HCT116 (cell line): ENCODE data around the gene CCDC89. TPM values are rescaled to one million over a fixed set of nuclear protein-coding genes. Genes with fewer than 3 reads are reported as not detected.

ENCODE experiments used
- ATAC-seq: fragments of 200-7000 bp; cut with Tn5 transposase; 2 replicates; pipeline ENCODE4 v1.9.1; 2020; ENCODE audit warnings: mild to moderate bottlenecking, moderate library complexity
- BruUV-seq: library from RNA; stranded (reverse); fragments of 400-500 nt; replicated peaks from 2 replicates; lab custom pipeline; 2021; lab: Mats Ljungman, UMichigan
- CTCF ChIA-PET: fragments of 300-600 bp; sonication (Branson Sonifier 250); formaldehyde crosslinking; loops from one replicate; lab custom pipeline; 2021; ENCODE audit warnings: antibody characterized with exemption; lab: Charles Lee
- POLR2A ChIA-PET: fragments of 300-600, 350-600 bp; sonication (Branson Sonifier 250); formaldehyde crosslinking; loops from one replicate; lab custom pipeline; 2021; ENCODE audit warnings: antibody characterized with exemption; lab: Charles Lee
- RAD21 ChIA-PET, 2 experiments: fragments of 300-600 bp; sonication (Branson Sonifier 250); formaldehyde crosslinking; loops; one replicate each; lab custom pipeline; 2023; ENCODE audit warnings: low total read pairs in 2 of 2; ENCODE audit not compliant: uncharacterized antibody in 2 of 2, unreplicated experiment in 2 of 2, low non-redundant PET in 1 of 2; lab: Charles Lee
- DNase-seq: peaks from one replicate; pipeline ENCODE4 v3.0.0-alpha.2; 2010; ENCODE audit warnings: low read depth, low spot score
- H2AFZ ChIP-seq: fragments of 200-600 bp; shearing (Covaris generic), sonication (generic); 2 replicates; pipeline ENCODE4 v1.6.1; 2017; ENCODE audit warnings: low read depth, mixed run types, mixed read lengths, antibody characterized with exemption, low read length; ENCODE audit not compliant: poor library complexity, severe bottlenecking
- H3K27ac ChIP-seq: 2 replicates; pipeline ENCODE4 v1.5.1; 2012; ENCODE audit warnings: low read depth, low read length
- H3K27me3 ChIP-seq: fragments of 200-600 bp; sonication (generic); 2 replicates; pipeline ENCODE4 v1.6.1; 2016; ENCODE audit warnings: mixed run types, low read length, mixed read lengths; ENCODE audit not compliant: insufficient read depth
- H3K36me3 ChIP-seq, 2 experiments: fragments of 200-500 bp in 1 of 2; fragments of 200-600 bp in 1 of 2; sonication (Bioruptor generic) in 1 of 2; sonication (generic) in 1 of 2; 2 replicates each; pipeline versions ENCODE4 v1.5.1 to v1.6.1; 2014 to 2016; ENCODE audit warnings: low read length in 2 of 2, inconsistent platforms in 1 of 2, mixed read lengths in 1 of 2, mixed run types in 1 of 2; ENCODE audit not compliant: insufficient read depth in 2 of 2, control insufficient read depth in 1 of 2
- H3K4me1 ChIP-seq, 2 experiments: fragments of 200-600 bp in 1 of 2; sonication (generic) in 1 of 2; 2 replicates each; pipeline versions ENCODE4 v1.5.1 to v1.6.1; 2012 to 2017; ENCODE audit warnings: low read length in 2 of 2, inconsistent platforms in 1 of 2, mild to moderate bottlenecking in 1 of 2, mixed read lengths in 1 of 2, mixed run types in 1 of 2, moderate library complexity in 1 of 2; ENCODE audit not compliant: insufficient read depth in 2 of 2, control insufficient read depth in 1 of 2
- H3K4me2 ChIP-seq: fragments of 200-600 bp; sonication (generic); 2 replicates; pipeline ENCODE4 v1.6.1; 2017; ENCODE audit warnings: mixed run types, low read length, mixed read lengths
- H3K4me3 ChIP-seq, 2 experiments: fragments of 200-600 bp in 1 of 2; sonication (generic) in 1 of 2; replicated peaks in 1 of 2; 2 replicates each; pipeline ENCODE4 v1.5.1; 2011 to 2016; ENCODE audit warnings: low read length in 2 of 2, control low read depth in 1 of 2, low read depth in 1 of 2, mild to moderate bottlenecking in 1 of 2, mixed read lengths in 1 of 2, mixed run types in 1 of 2
- H3K79me2 ChIP-seq: fragments of 200-600 bp; sonication (generic); 2 replicates; pipeline ENCODE4 v1.6.1; 2017; ENCODE audit warnings: mild to moderate bottlenecking, mixed run types, low read length, moderate library complexity, mixed read lengths; ENCODE audit not compliant: insufficient read depth
- H3K9ac ChIP-seq: fragments of 200-600 bp; sonication (generic); 2 replicates; pipeline ENCODE4 v1.6.1; 2016; ENCODE audit warnings: low read length, mixed read lengths
- H3K9me2 ChIP-seq: fragments of 200-600 bp; sonication (generic), shearing (Covaris generic); 2 replicates; pipeline ENCODE4 v1.6.1; 2017; ENCODE audit warnings: mixed run types, mild to moderate bottlenecking, moderate library complexity; ENCODE audit not compliant: insufficient read depth
- H3K9me3 ChIP-seq, 2 experiments: fragments of 200-500 bp in 1 of 2; fragments of 200-600 bp in 1 of 2; sonication (Bioruptor generic) in 1 of 2; sonication (generic) in 1 of 2; 2 replicates each; pipeline ENCODE4 v1.6.1; 2014 to 2017; ENCODE audit warnings: low read length in 2 of 2, mixed read lengths in 2 of 2, inconsistent platforms in 1 of 2, low read depth in 1 of 2, mild to moderate bottlenecking in 1 of 2, mixed run types in 1 of 2, moderate library complexity in 1 of 2; ENCODE audit not compliant: control insufficient read depth in 1 of 2, insufficient read depth in 1 of 2
- H4K20me1 ChIP-seq: fragments of 200-600 bp; sonication (generic), shearing (Covaris generic); 2 replicates; pipeline ENCODE4 v1.6.1; 2017; ENCODE audit warnings: mixed run types, mild to moderate bottlenecking, moderate library complexity; ENCODE audit not compliant: insufficient read depth
- EGR1 ChIP-seq: IDR thresholded peaks from 2 replicates; pipeline ENCODE4 v1.6.1; 2012; ENCODE audit warnings: low read depth
- ELF1 ChIP-seq: IDR thresholded peaks from 2 replicates; pipeline ENCODE4 v1.6.1; 2012; ENCODE audit warnings: low read depth, borderline replicate concordance
- FOSL1 ChIP-seq: IDR thresholded peaks from 2 replicates; pipeline ENCODE4 v1.6.1; 2012; ENCODE audit warnings: low read depth
- POLR2AphosphoS5 ChIP-seq: IDR thresholded peaks from 2 replicates; pipeline ENCODE4 v1.6.1; 2011; ENCODE audit warnings: mild to moderate bottlenecking, low read depth, low read length, moderate library complexity
- SIN3A ChIP-seq: IDR thresholded peaks from 2 replicates; pipeline ENCODE4 v1.6.1; 2012; ENCODE audit warnings: low read depth
- SP1 ChIP-seq: IDR thresholded peaks from 2 replicates; pipeline ENCODE4 v1.6.1; 2012; ENCODE audit warnings: low read depth
- SRF ChIP-seq: IDR thresholded peaks from 2 replicates; pipeline ENCODE4 v1.6.1; 2012; ENCODE audit warnings: low read depth
- TCF7L2 ChIP-seq: IDR thresholded peaks from 2 replicates; pipeline ENCODE4 v1.7.0; 2011; ENCODE audit warnings: borderline replicate concordance, inconsistent platforms; ENCODE audit not compliant: insufficient read depth, insufficient read length; ENCODE audit errors: extremely low read depth
- YY1 ChIP-seq: IDR thresholded peaks from 2 replicates; pipeline ENCODE4 v1.6.1; 2011; ENCODE audit warnings: low read length, low read depth, moderate library complexity, mild to moderate bottlenecking; ENCODE audit not compliant: insufficient replicate concordance; ENCODE audit errors: extremely low read depth
- ZFX ChIP-seq: fragments of 450-650 bp; IDR thresholded peaks from 2 replicates; pipeline ENCODE4 v1.6.1; 2017
- intact Hi-C: fragments of 100-400 bp; cut with micrococcal nuclease; formaldehyde crosslinking; loops from 2 replicates; pipeline ENCODE4 v1.10.0; 2022
- total RNA-seq: library from RNA; stranded (reverse); gene quantifications from one replicate; pipeline ENCODE4 v1.2.1, GENCODE V29; 2021; ENCODE audit not compliant: unreplicated experiment

CCDC89 gene
- total RNA-seq, 1 experiment from 2014 or later: 0.22 TPM

DNA sequence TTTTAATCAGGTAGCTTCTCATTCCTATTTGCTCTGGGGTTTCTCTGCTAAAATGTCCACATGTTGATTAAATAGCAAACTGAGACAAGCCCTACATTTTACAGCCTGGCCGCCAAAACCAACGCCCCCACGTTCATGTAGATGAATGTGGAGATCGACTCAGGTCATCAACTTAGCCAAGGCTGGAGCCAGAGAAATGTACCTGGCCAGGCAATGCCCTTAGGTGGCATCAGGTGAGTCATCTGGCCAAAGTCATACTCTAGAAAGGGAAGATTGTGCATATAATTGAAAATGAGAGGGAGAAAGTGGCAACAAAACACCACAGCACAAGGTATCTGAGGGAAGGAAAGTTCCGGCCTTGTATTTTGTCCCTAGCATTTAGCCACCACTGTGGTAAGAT, 37.1 kb upstream of the CCDC89 start (continued):
- TF ChIP-seq FOSL1 (peak; percentile 72), EGR1 (peak; percentile 83)

DNA sequence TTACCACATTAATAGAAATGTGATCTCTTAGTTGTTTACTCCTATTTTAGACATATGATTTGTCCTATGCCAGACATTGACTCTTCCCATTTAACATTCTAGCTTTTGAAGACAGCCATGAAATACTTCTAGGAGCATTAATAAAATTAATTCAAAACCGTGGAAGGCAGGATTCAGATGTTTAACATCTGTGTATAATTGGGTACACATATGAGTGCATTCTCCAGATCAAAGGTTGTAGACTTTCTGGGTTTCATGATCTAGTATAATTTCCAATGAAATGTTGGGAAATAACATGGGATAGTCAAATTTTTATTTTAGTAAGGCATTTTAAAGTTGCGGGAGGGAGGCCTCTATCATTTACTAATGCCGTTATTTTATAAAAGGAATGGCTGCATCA, 35.2 kb upstream of the CCDC89 start:
- H3K9me3 ChIP-seq: no peaks in the 10 kb centered on the region; a peak in 1 of 4 replicates
- BruUV-seq: no TSS peak
- no peak overlapping the region for H2AFZ ChIP-seq
- no peaks in the 10 kb centered on the region for H4K20me1 ChIP-seq
- TF ChIP-seq FOSL1: no peak
- TF ChIP-seq SIN3A: no peak
- no peak for TF ChIP-seq TCF7L2
- no peak for TF ChIP-seq ELF1
- TF ChIP-seq SRF: no peak
- TF ChIP-seq ZFX: no peak
- no peak for TF ChIP-seq YY1
- no peak for TF ChIP-seq SP1
- no peak for TF ChIP-seq POLR2AphosphoS5
- TF ChIP-seq, all 23 proteins: peak for 0
- ChIA-PET RAD21 (no interaction called here), POLR2A (no interaction called here), CTCF (no interaction called here)
- Histone ChIP-seq H3K9me2 (no peaks in the 10 kb centered on the region), H3K27ac (no peak overlapping the region), H3K36me3 (0 out of 4 replicates have a peak, but pooled peaks cover 0 to 6% of the 10 kb centered on the region in 2 experiments), H3K27me3 (no peaks in the 10 kb centered on the region), H3K79me2 (no peaks in the 10 kb centered on the region), H3K4me1 (peaks cover 28 to 60% of the 10 kb centered on the region in 2 experiments), H3K4me3 (no peak overlapping the region), H3K9ac (no peak overlapping the region), H3K4me2 (no peak overlapping the region)
- intact Hi-C loops: no loop called here
- ATAC-seq: no peak
- no peak for DNase-seq
